ENCODE results near the gene SPEN.
"Not testable (repeated sequence)": the region's sequence is repeated elsewhere in the genome, so short reads cannot be mapped to it uniquely, and the experiment has no call there.

DNA sequence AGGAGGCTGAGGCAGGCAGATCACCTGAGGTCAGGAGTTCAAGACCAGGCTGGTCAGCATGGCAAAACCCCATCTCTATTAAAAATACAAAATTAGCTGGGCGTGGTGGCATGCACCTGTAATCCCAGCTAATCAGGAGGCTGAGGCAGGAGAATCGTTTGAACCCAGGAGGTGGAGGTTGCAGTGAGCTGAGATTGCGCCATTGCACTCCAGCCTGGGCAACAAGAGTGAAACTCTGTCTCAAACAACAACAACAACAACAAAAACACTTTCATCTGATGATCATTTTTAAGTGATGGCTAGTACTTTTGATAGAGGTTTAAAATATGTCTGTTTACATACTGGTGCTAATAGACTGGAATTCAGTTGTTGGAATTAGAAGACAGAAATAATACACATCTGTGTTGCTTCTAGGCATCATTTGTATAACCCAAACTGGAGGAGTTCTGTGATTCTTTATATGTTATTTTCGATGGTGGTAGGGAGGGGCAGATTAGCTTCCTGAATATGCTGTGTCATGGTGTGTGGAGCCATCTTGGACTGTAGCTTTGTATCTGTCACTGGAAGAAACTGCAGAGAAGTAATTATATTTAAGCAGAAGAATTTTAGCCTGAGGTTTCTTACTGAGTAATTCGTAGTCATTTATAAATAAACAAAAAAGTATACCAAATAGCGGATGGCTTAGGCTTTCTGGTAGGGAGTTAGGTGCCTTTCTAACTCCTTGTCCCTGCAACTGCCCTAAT, 45.5 kb downstream of the SPEN start:
- not testable (repeated sequence) for TF ChIP-seq CTCF (conservative IDR thresholded peaks at IDR 0.05; ENCODE audit: low read depth, low read length); POLR2A (IDR thresholded peaks at IDR 0.05; ENCODE audit: low read depth, low read length); RAD21 (IDR thresholded peaks at IDR 0.05; ENCODE audit: low read length); CEBPB (IDR thresholded peaks at IDR 0.05; ENCODE audit: low read depth, low read length); MXI1 (IDR thresholded peaks at IDR 0.05; ENCODE audit: borderline replicate concordance, low read depth, low read length); CHD1 (IDR thresholded peaks at IDR 0.05; ENCODE audit: low read depth, low read length); SMC3 (IDR thresholded peaks at IDR 0.05; ENCODE audit: low read depth, low read length)
- peak; percentile 99 for TF ChIP-seq NFE2L2 (IDR thresholded peaks at IDR 0.05; ENCODE audit: low read depth, low read length)
- TF ChIP-seq, protein P1, sequence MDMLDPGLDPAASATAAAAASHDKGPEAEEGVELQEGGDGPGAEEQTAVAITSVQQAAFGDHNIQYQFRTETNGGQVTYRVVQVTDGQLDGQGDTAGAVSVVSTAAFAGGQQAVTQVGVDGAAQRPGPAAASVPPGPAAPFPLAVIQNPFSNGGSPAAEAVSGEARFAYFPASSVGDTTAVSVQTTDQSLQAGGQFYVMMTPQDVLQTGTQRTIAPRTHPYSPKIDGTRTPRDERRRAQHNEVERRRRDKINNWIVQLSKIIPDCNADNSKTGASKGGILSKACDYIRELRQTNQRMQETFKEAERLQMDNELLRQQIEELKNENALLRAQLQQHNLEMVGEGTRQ (IDR thresholded peaks at IDR 0.05; ENCODE audit: low read depth, low read length): not testable (repeated sequence)
